Prostate gland (tissue), 2 donors: ENCODE data around the gene COL25A1.

ENCODE experiments used
- CTCF ChIP-seq, 4 experiments: fragments of 200-600 bp in 2 of 4; fragments of 450-650 bp in 2 of 4; sonication (generic) in 2 of 4; IDR thresholded peaks; 1 replicate in 3 of 4; 2 replicates in 1 of 4; pipeline ENCODE4 v1.5.1; 2016 to 2019; ENCODE audit warnings: antibody characterized with exemption in 4 of 4, mild to moderate bottlenecking in 2 of 4, moderate library complexity in 2 of 4
- POLR2A ChIP-seq: fragments of 450-650 bp; IDR thresholded peaks from one replicate; pipeline ENCODE4 v1.6.1; 2016; ENCODE audit warnings: antibody characterized with exemption, mild to moderate bottlenecking
- POLR2AphosphoS5 ChIP-seq: sonication (generic); formaldehyde crosslinking; IDR thresholded peaks from one replicate; pipeline ENCODE4 v1.6.1; 2017; ENCODE audit warnings: antibody characterized with exemption

- TF ChIP-seq CTCF (IDR thresholded peaks at IDR 0.05) = no peak
- TF ChIP-seq POLR2AphosphoS5 = no peak
- TF ChIP-seq POLR2A = no peak
These were observed 463.1 kb downstream of the COL25A1 start for GRCh38 chr4:108839333-108839732.
